GM23248 (cell line): ENCODE data around the gene PARP8.

Experiments
- EZH2 ChIP-seq: fragments of 200-600 bp; sonication (generic); IDR thresholded peaks from 2 replicates; pipeline ENCODE4 v1.6.1; 2018; ENCODE audit warnings: antibody characterized with exemption, mild to moderate bottlenecking; ENCODE audit not compliant: insufficient read depth, poor library complexity, severe bottlenecking
- EZH2phosphoT487 ChIP-seq: fragments of 200-600 bp; sonication (generic); IDR thresholded peaks from 2 replicates; pipeline ENCODE4 v1.6.1; 2018; ENCODE audit warnings: antibody characterized with exemption, moderate library complexity, mild to moderate bottlenecking, low read depth; ENCODE audit not compliant: insufficient read depth

DNA sequence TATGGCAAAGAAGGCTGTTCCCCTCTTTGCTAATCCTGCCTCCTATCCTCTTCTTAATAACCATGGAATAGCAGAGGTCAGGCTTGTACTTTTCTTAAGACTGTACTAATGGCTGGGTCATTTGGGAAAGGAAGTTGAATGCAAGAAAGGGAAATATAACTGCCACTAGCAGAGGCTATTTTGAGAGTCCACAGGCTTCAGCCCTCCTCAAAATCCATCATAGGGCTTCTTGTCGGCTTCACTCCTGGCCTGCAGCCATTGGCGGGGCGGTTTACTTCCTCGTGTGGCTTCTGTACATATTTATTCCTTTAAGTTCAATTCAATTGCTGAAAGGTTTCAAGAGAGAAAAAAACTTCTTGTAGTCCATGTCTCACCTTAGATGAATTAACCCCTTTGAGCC lies 2.8 kb upstream of the PARP8 start:
- TF ChIP-seq EZH2 (no peak), EZH2phosphoT487 (no peak)
